Adrenal gland (tissue), 12 donors: ENCODE data around the gene FLVCR2. TPM values are rescaled to one million over a fixed set of nuclear protein-coding genes. Genes with fewer than 3 reads are reported as not detected.

Source experiments
- DNase-seq, 7 donors: peaks; one replicate each; pipeline ENCODE4 v3.0.0-alpha.2; 2019 to 2020
- H3K27ac ChIP-seq, 5 donors: fragments of 200-600 bp; sonication (generic) in 4 of 5; 1 replicate in 3 of 5; 2 replicates in 2 of 5; pipeline versions ENCODE4 v1.5.1 to v1.8.0; 2016 to 2020; ENCODE audit warnings: mild to moderate bottlenecking in 1 of 5
- H3K27me3 ChIP-seq: fragments of 200-600 bp; 2 replicates; pipeline ENCODE4 v1.8.0; 2021
- H3K36me3 ChIP-seq, 2 donors: fragments of 200-600 bp; replicated peaks in 1 of 2; 1 replicate in 1 of 2; 2 replicates in 1 of 2; pipeline versions ENCODE4 v1.5.1 to v1.8.0; 2018 to 2022
- H3K4me1 ChIP-seq, 2 donors: fragments of 200-600 bp; replicated peaks in 1 of 2; 1 replicate in 1 of 2; 2 replicates in 1 of 2; pipeline versions ENCODE4 v1.5.1 to v1.8.0; 2018 to 2021
- H3K4me3 ChIP-seq, 4 donors: fragments of 200-600 bp; sonication (generic) in 3 of 4; one replicate each; pipeline ENCODE4 v1.5.1; 2016 to 2018
- H3K9me3 ChIP-seq, 3 donors: fragments of 200-600 bp; sonication (generic) in 1 of 3; replicated peaks in 1 of 3; 1 replicate in 2 of 3; 2 replicates in 1 of 3; pipeline versions ENCODE4 v1.5.1 to v1.8.0; 2016 to 2021
- CTCF ChIP-seq, 6 experiments: fragments of 450-650 bp in 4 of 6; fragments of 200-600 bp in 2 of 6; sonication (generic) in 1 of 6; IDR thresholded peaks; 1 replicate in 5 of 6; 2 replicates in 1 of 6; pipeline versions ENCODE4 v1.5.1 to v1.8.0; 2016 to 2021; ENCODE audit warnings: antibody characterized with exemption in 6 of 6, mild to moderate bottlenecking in 2 of 6, moderate library complexity in 1 of 6
- POLR2A ChIP-seq, 2 donors: fragments of 450-650 bp; IDR thresholded peaks; one replicate each; pipeline ENCODE4 v1.6.1; 2017; ENCODE audit warnings: antibody characterized with exemption in 2 of 2, mild to moderate bottlenecking in 2 of 2, moderate library complexity in 1 of 2
- WGBS, 4 donors: extraction: QIAGEN DNeasy Blood & Tissue Kit in 2 of 4; methylation state at CpG; one replicate each; pipeline versions ENCODE4 v1.1.5 to v1.1.7; 2013 to 2017; 5-methylcytosine and 5-hydroxymethylcytosine counted together
- intact Hi-C, 2 donors: fragments of 100-400 bp; cut with DNase I; formaldehyde crosslinking; loops; one replicate each; pipeline versions ENCODE4 v1.14.1 to v1.15.0; 2022 to 2023
- polyA plus RNA-seq, 3 donors: library from polyadenylated mRNA; stranded (reverse); fragments of 200-250 nt in 2 of 3; fragments of 350-450 nt in 1 of 3; fragmentation: Illumina TruSeq in 1 of 3; extraction: RNeasy Lipid Tissue Mini Kit (QIAGEN cat#74804) in 1 of 3; gene quantifications; one replicate each; pipeline ENCODE4 v1.2.3, GENCODE V29; 2013 to 2014
- total RNA-seq, 9 donors: library from RNA; depleted of rRNA in 4 of 9; stranded (reverse); fragments of >200 nt in 4 of 9; fragments of 120-200 nt in 1 of 9; fragmentation: NEBNext Ultra II Directional in 1 of 9; extraction: Animal tissue kit (Norgen Biotek cat#: 25700) in 1 of 9; gene quantifications; one replicate each; pipeline versions ENCODE4 v1.1.0 to v1.2.4, GENCODE V29; 2013 to 2023
- donor health status: healthy with polysubstance abuse.
- donor health status: Bipolar disorder and iron deficiency.
- donor health status: DM: yes; HTN: yes; CAD: no.
- donor health status: DM: no; HTN: no; CAD: no.
- donor health status: DM: no; HTN: no; CAD: no.
- donor health status: DM: yes; HTN: yes; CAD: no.

The FLVCR2 gene
- total and polyA plus RNA-seq, 12 donors = 8.8 to 428 (median 25.4) TPM

DNA sequence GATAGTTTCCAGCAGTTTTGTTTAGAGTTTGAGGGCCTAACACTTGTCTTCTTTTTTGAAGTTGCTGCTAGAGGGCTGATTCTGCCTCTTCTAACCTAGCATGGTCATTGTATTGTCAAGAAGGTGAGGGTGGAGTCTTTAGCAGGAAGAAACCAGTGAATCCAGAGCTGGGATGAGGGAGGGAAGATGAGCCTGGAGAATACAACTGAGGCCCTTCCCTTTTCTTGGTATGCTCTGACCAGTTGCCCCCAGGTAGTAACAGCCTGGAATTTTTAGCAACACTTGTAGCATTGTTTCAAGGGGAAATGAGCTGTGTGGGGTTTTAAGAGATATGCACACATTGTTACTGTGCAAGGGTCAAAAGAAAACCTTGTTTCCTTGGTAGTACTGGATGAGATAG is 9.0 kb downstream of the FLVCR2 start:
- TF ChIP-seq CTCF (IDR thresholded peaks at IDR 0.05) = no peak
- Histone ChIP-seq H3K27ac (no peak overlapping the region), H3K36me3 (no peaks in the 10 kb centered on the region), H3K4me1 (peaks cover 11 to 27% of the 10 kb centered on the region in 2 donors), H3K4me3 (no peak overlapping the region), H3K27me3 (no peaks in the 10 kb centered on the region), H3K9me3 (no peaks in the 10 kb centered on the region)
- no peak for DNase-seq
- intact Hi-C loops = loop anchor here in 1 of 2 donors (10.0 kb wide), 1 partner anchor 47 kb away; no protein-coding TSS in a partner anchor

- 50 to 63% (median 59%) methylated on average over 6 of the region's 6 CpGs for WGBS, 4 donors
- H3K9me3 ChIP-seq = no peaks in the 10 kb centered on the region
- intact Hi-C loops = loop anchor here in 1 of 2 donors (10.0 kb wide), 1 partner anchor 45 kb away; no protein-coding TSS in a partner anchor
- no peaks in the 10 kb centered on the region for H3K36me3 ChIP-seq
- peak overlapping the region in 1 of 5 donors; percentile 47 for H3K27ac ChIP-seq
- no peak for TF ChIP-seq POLR2A (IDR thresholded peaks at IDR 0.05)
- peak in 2 of 7 donors; percentile 41 to 57 for DNase-seq
- H3K4me1 ChIP-seq = peaks cover 11 to 42% of the 10 kb centered on the region in 2 donors
- no peak overlapping the region for H3K4me3 ChIP-seq
- H3K27me3 ChIP-seq = no peaks in the 10 kb centered on the region
Observed at GRCh38 chr14:75589931-75590330, 11.5 kb downstream of the FLVCR2 start.

- H3K9me3 ChIP-seq = no peaks in the 10 kb centered on the region
- DNase-seq = no peak
- H3K4me1 ChIP-seq = peaks cover 20 to 47% of the 10 kb centered on the region in 2 donors
- no peaks in the 10 kb centered on the region for H3K36me3 ChIP-seq
- no peaks in the 10 kb centered on the region for H3K27me3 ChIP-seq
- H3K4me3 ChIP-seq = no peak overlapping the region
- no peak overlapping the region for H3K27ac ChIP-seq
- WGBS, 4 donors = 93 to 100% (median 100%) methylated on average over 1 of the region's 1 CpG
- intact Hi-C loops = no loop called here
- TF ChIP-seq CTCF (IDR thresholded peaks at IDR 0.05) = no peak
- no peak for TF ChIP-seq POLR2A (IDR thresholded peaks at IDR 0.05)
Observed at GRCh38 chr14:75591331-75591946, 13.0 kb downstream of the FLVCR2 start.

GRCh38 chr14:75591987-75592575 is 13.7 kb downstream of the FLVCR2 start:
- Histone ChIP-seq H3K4me3 (no peak overlapping the region), H3K9me3 (no peaks in the 10 kb centered on the region), H3K27me3 (no peaks in the 10 kb centered on the region), H3K27ac (no peak overlapping the region), H3K36me3 (no peaks in the 10 kb centered on the region), H3K4me1 (peaks cover 22 to 41% of the 10 kb centered on the region in 2 donors)
- DNase-seq = no peak
- TF ChIP-seq POLR2A (IDR thresholded peaks at IDR 0.05) (no peak), CTCF (IDR thresholded peaks at IDR 0.05) (no peak)
- intact Hi-C loops = no loop called here

DNA sequence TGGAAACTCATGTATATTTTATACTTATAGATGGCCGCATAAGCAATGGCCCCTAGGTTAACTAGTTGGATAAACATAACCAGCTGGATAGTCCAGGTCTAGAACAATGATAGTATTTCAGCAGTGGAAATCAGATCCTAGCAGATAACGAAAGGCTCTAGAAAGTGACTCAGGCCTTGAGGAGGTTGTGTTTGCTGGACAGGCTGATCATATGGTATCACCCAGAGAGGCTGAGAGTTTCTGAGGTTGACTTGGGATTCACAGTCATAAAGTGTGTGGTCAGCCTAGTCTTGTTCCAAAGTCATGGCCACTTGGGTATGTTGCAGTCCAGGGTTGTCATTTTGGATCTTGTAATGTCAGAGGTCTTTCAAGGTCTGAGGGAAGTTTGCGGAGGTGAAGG is 16.8 kb downstream of the FLVCR2 start:
- DNase-seq = no peak
- TF ChIP-seq CTCF (IDR thresholded peaks at IDR 0.05) (no peak), POLR2A (IDR thresholded peaks at IDR 0.05) (no peak)
- Histone ChIP-seq H3K9me3 (no peaks in the 10 kb centered on the region), H3K4me3 (no peak overlapping the region), H3K4me1 (peaks cover 11 to 31% of the 10 kb centered on the region in 2 donors), H3K27me3 (no peaks in the 10 kb centered on the region), H3K27ac (no peak overlapping the region), H3K36me3 (no peaks in the 10 kb centered on the region)
- 86 to 93% (median 87%) methylated on average over 3 of the region's 3 CpGs for WGBS, 4 donors
- intact Hi-C loops = no loop called here
